PC-9 (cell line): ENCODE results near the gene SRBD1. TPM values are rescaled to one million over a fixed set of nuclear protein-coding genes. Genes with fewer than 3 reads are reported as not detected.

Experiments used
- BruUV-seq: library from RNA; stranded (reverse); fragments of 400-500 nt; replicated peaks from 2 replicates; lab custom pipeline; 2021; lab: Mats Ljungman, UMichigan
- CTCF ChIA-PET: fragments of 300-600 bp; sonication (Branson Sonifier 250); formaldehyde crosslinking; loops from one replicate; lab custom pipeline; 2022; ENCODE audit warnings: antibody characterized with exemption; lab: Charles Lee
- POLR2A ChIA-PET: fragments of 300-600 bp; sonication (Branson Sonifier 250); formaldehyde crosslinking; loops from one replicate; lab custom pipeline; 2022; ENCODE audit warnings: antibody characterized with exemption; ENCODE audit not compliant: unreplicated experiment; lab: Charles Lee
- DNase-seq, 2 experiments: peaks; one replicate each; pipeline versions ENCODE4 v3.0.0 to v3.0.0-alpha.2; 2015 to 2022; ENCODE audit warnings: mixed read lengths in 1 of 2
- H2AFZ ChIP-seq: fragments of 200-600 bp; sonication (generic); 2 replicates; pipeline ENCODE4 v1.8.1; 2017; ENCODE audit warnings: antibody characterized with exemption
- H3F3A ChIP-seq: fragments of 200-600 bp; sonication (generic); 2 replicates; pipeline ENCODE4 v1.8.1; 2017; ENCODE audit warnings: antibody characterized with exemption, mild to moderate bottlenecking, low read depth; ENCODE audit not compliant: insufficient read depth
- H3K27ac ChIP-seq: fragments of 200-600 bp; sonication (generic); 2 replicates; pipeline ENCODE4 v1.6.1; 2016; ENCODE audit warnings: mixed run types
- H3K27me3 ChIP-seq: fragments of 200-600 bp; sonication (generic); 2 replicates; pipeline ENCODE4 v1.6.1; 2016; ENCODE audit warnings: low read depth, mixed run types; ENCODE audit not compliant: insufficient read depth
- H3K36me3 ChIP-seq: fragments of 200-600 bp; sonication (generic); 2 replicates; pipeline ENCODE4 v1.6.1; 2016; ENCODE audit warnings: low read depth, mixed run types
- H3K4me1 ChIP-seq: fragments of 200-600 bp; sonication (generic); replicated peaks from 2 replicates; pipeline ENCODE4 v1.6.1; 2016; ENCODE audit warnings: mixed run types; ENCODE audit not compliant: insufficient read depth
- H3K4me2 ChIP-seq: fragments of 200-600 bp; sonication (generic); 2 replicates; pipeline ENCODE4 v1.6.1; 2017; ENCODE audit warnings: mixed run types
- H3K4me3 ChIP-seq: fragments of 200-600 bp; sonication (generic); 2 replicates; pipeline ENCODE4 v1.6.1; 2016; ENCODE audit warnings: mixed run types
- H3K79me2 ChIP-seq: fragments of 200-600 bp; sonication (generic); 2 replicates; pipeline ENCODE4 v1.6.1; 2017; ENCODE audit warnings: low read depth, mixed run types
- H3K9me2 ChIP-seq: fragments of 200-600 bp; sonication (generic); 2 replicates; pipeline ENCODE4 v1.8.1; 2017; ENCODE audit warnings: mild to moderate bottlenecking; ENCODE audit not compliant: insufficient read depth
- H3K9me3 ChIP-seq: fragments of 200-600 bp; sonication (generic); 2 replicates; pipeline ENCODE4 v1.8.1; 2016; ENCODE audit warnings: low read depth; ENCODE audit not compliant: insufficient read depth
- H4K20me1 ChIP-seq: fragments of 200-600 bp; sonication (generic); 2 replicates; pipeline ENCODE4 v1.8.1; 2017; ENCODE audit not compliant: insufficient read depth
- EZH2 ChIP-seq: fragments of 200-600 bp; sonication (generic); IDR thresholded peaks from 2 replicates; pipeline ENCODE4 v1.8.0; 2017; ENCODE audit warnings: antibody characterized with exemption, low read depth
- intact Hi-C: fragments of 100-400 bp; cut with micrococcal nuclease; formaldehyde crosslinking; loops from one replicate; pipeline ENCODE4 v1.10.0; 2022; ENCODE audit not compliant: unreplicated experiment
- total RNA-seq: library from RNA; stranded (reverse); gene quantifications from 2 replicates; pipeline ENCODE4 v1.2.3, GENCODE V29; 2021
- TF ChIP-seq, protein P1 (sequence below): fragments of 200-600 bp; sonication (generic); conservative IDR thresholded peaks from 2 replicates; pipeline ENCODE4 v1.6.1; 2017; ENCODE audit warnings: mixed run types, antibody characterized with exemption, mild to moderate bottlenecking, moderate library complexity

The SRBD1 gene
- total RNA-seq, 1 experiment from 2014 or later, result 17.8 TPM

- Histone ChIP-seq H3F3A (no peaks in the 10 kb centered on the region), H3K27me3 (no peaks in the 10 kb centered on the region), H3K79me2 (no peaks in the 10 kb centered on the region), H3K4me1 (no peaks in the 10 kb centered on the region), H2AFZ (no peak overlapping the region), H4K20me1 (no peaks in the 10 kb centered on the region), H3K36me3 (no peaks in the 10 kb centered on the region), H3K9me3 (no peaks in the 10 kb centered on the region), H3K4me3 (no peak overlapping the region), H3K27ac (no peak overlapping the region), H3K4me2 (no peak overlapping the region), H3K9me2 (no peaks in the 10 kb centered on the region)
- ChIA-PET POLR2A (interaction anchor here (0.6 kb wide), 2 partner anchors 14 to 226 kb away, joined by 4 read pairs; no protein-coding TSS in a partner anchor), CTCF (no interaction called here)
- DNase-seq, result no peak
- no TSS peak for BruUV-seq
- intact Hi-C loops, result no loop called here
- TF ChIP-seq, protein P1, sequence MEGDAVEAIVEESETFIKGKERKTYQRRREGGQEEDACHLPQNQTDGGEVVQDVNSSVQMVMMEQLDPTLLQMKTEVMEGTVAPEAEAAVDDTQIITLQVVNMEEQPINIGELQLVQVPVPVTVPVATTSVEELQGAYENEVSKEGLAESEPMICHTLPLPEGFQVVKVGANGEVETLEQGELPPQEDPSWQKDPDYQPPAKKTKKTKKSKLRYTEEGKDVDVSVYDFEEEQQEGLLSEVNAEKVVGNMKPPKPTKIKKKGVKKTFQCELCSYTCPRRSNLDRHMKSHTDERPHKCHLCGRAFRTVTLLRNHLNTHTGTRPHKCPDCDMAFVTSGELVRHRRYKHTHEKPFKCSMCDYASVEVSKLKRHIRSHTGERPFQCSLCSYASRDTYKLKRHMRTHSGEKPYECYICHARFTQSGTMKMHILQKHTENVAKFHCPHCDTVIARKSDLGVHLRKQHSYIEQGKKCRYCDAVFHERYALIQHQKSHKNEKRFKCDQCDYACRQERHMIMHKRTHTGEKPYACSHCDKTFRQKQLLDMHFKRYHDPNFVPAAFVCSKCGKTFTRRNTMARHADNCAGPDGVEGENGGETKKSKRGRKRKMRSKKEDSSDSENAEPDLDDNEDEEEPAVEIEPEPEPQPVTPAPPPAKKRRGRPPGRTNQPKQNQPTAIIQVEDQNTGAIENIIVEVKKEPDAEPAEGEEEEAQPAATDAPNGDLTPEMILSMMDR, result no peak
- TF ChIP-seq EZH2, result no peak
Observed at GRCh38 chr2:45345331-45346234, 265.5 kb downstream of the SRBD1 start.

- intact Hi-C loops, result no loop called here
- H2AFZ ChIP-seq, result no peak overlapping the region
- no peak overlapping the region for H3K4me2 ChIP-seq
- no peak overlapping the region for H3K4me3 ChIP-seq
- no peak overlapping the region for H3K27ac ChIP-seq
- CTCF ChIA-PET, result no interaction called here
- POLR2A ChIA-PET, result no interaction called here
- H3K79me2 ChIP-seq, result no peaks in the 10 kb centered on the region
- H3K36me3 ChIP-seq, result no peaks in the 10 kb centered on the region
- DNase-seq, result no peak
- no peak for TF ChIP-seq EZH2
- TF ChIP-seq, protein P1, result no peak
- H3F3A ChIP-seq, result no peaks in the 10 kb centered on the region
- no peaks in the 10 kb centered on the region for H3K9me2 ChIP-seq
- BruUV-seq, result no TSS peak
- H3K4me1 ChIP-seq, result no peaks in the 10 kb centered on the region
- H3K27me3 ChIP-seq, result no peaks in the 10 kb centered on the region
- no peaks in the 10 kb centered on the region for H3K9me3 ChIP-seq
- no peaks in the 10 kb centered on the region for H4K20me1 ChIP-seq
Observed at GRCh38 chr2:45344502-45344901, 266.6 kb downstream of the SRBD1 start.

- POLR2A ChIA-PET, result no interaction called here
- Histone ChIP-seq H2AFZ (no peak overlapping the region), H3K4me3 (no peak overlapping the region), H4K20me1 (no peaks in the 10 kb centered on the region), H3K27me3 (no peaks in the 10 kb centered on the region), H3K9me3 (no peaks in the 10 kb centered on the region), H3K4me1 (no peaks in the 10 kb centered on the region), H3K79me2 (no peaks in the 10 kb centered on the region), H3F3A (no peaks in the 10 kb centered on the region), H3K27ac (no peak overlapping the region), H3K4me2 (no peak overlapping the region), H3K36me3 (no peaks in the 10 kb centered on the region), H3K9me2 (no peaks in the 10 kb centered on the region)
- TF ChIP-seq, protein P1, result no peak
- no peak for TF ChIP-seq EZH2
- DNase-seq, result no peak
- intact Hi-C loops, result no loop called here
- no TSS peak for BruUV-seq
- CTCF ChIA-PET, result no interaction called here
Observed at GRCh38 chr2:45344071-45344470, 267.0 kb downstream of the SRBD1 start.
